ENCODE measurements around the gene PASK.
"Not testable (repeated sequence)": the region's sequence is repeated elsewhere in the genome, so short reads cannot be mapped to it uniquely, and the experiment has no call there.

Gene PASK

GRCh38 chr2:241148891-241149674, at the start of gene PASK:
Gene PASK (minus strand): TSS chr2:241149472. CDS start chr2:241143032, 6,440 bp downstream.
- in situ Hi-C loops (cut with MboI; ENCODE audit: low sequenced_read_pairs): no loop called here

GRCh38 chr2:241198381-241199279, 49.4 kb upstream of the PASK start:
- in situ Hi-C loops (cut with MboI; ENCODE audit: low sequenced_read_pairs): no loop called here

- in situ Hi-C loops (cut with MboI; ENCODE audit: low sequenced_read_pairs): no loop called here
Observed at GRCh38 chr2:241197947-241198346, 48.7 kb upstream of the PASK start.

- in situ Hi-C loops (cut with MboI; ENCODE audit: low sequenced_read_pairs): not testable (repeated sequence)
Observed at GRCh38 chr2:241197246-241197645, 48.0 kb upstream of the PASK start.

DNA sequence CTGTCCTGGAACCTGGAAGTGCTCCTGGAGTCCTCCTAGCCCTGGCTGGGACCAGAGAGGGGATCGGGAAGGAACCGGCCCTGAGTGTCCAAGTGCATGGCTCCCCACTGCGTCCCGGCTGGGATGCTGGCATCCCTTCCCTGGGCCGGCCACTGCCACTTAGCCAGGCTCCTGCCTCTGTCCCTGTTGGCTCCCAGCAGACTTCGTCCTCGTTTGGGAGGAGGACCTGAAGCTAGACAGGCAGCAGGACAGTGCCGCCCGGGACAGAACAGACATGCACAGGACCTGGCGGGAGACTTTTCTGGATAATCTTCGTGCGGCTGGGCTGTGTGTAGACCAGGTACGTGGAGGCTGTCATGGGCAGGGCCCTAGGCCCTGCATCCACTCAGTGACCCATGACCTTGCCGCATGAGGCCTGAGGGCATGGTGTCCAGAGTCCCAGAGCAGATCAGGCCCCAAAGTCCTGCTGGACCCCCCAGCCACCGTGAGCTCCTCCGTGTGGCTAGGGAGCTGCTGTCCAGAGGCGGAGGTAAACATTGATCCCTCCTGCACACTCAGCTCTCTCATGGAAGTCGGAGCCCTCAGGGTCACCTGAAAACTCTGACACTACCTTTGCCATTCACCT, 46.3 kb upstream of the PASK start:
- in situ Hi-C loops (cut with MboI; ENCODE audit: low sequenced_read_pairs): no loop called here

DNA sequence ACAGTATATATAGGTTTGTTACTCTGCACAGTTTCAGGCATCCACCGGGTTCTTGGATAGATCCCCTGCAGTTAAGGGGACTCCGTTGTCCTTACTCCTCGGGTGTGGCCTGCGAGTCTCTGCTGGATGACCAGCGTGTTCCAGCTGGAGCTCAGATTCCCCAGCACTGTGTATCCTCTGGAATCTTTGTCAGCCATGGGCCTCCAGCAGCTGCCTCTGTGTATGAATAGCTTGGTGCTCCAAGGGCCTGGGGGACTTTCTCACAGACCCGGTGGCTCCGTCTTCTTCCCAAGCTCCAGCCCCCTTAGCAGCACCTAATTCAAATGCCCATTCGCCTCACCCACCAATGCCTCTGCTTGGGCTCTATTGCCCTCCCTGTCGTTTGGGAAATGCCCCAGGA, 45.5 kb upstream of the PASK start:
- in situ Hi-C loops (cut with MboI; ENCODE audit: low sequenced_read_pairs): no loop called here

GRCh38 chr2:241193271-241193670, 44.0 kb upstream of the PASK start:
- in situ Hi-C loops (cut with MboI; ENCODE audit: low sequenced_read_pairs): no loop called here

GRCh38 chr2:241191081-241191480, 41.8 kb upstream of the PASK start:
- in situ Hi-C loops (cut with MboI; ENCODE audit: low sequenced_read_pairs): no loop called here

GRCh38 chr2:241190291-241190981, 41.2 kb upstream of the PASK start:
- in situ Hi-C loops (cut with MboI; ENCODE audit: low sequenced_read_pairs): no loop called here

DNA sequence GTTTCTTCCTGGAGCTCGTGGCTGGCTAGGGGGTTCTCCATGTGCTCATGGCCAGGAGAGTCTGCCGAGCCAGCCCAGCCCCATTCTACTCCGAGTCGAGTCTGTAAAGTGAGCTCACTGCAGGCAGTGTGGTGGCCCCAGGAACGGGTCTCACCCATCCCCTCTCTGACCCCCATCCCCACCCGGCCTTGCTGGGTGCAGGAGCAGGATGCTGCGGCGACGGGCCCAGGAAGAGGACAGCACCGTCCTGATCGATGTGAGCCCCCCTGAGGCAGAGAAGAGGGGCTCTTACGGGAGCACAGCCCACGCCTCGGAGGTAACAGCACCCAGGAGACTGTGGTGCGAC, 40.6 kb upstream of the PASK start:
- in situ Hi-C loops (cut with MboI; ENCODE audit: low sequenced_read_pairs): no loop called here

- in situ Hi-C loops (cut with MboI; ENCODE audit: low sequenced_read_pairs): no loop called here
Observed at GRCh38 chr2:241189093-241189855, 40.0 kb upstream of the PASK start.

DNA sequence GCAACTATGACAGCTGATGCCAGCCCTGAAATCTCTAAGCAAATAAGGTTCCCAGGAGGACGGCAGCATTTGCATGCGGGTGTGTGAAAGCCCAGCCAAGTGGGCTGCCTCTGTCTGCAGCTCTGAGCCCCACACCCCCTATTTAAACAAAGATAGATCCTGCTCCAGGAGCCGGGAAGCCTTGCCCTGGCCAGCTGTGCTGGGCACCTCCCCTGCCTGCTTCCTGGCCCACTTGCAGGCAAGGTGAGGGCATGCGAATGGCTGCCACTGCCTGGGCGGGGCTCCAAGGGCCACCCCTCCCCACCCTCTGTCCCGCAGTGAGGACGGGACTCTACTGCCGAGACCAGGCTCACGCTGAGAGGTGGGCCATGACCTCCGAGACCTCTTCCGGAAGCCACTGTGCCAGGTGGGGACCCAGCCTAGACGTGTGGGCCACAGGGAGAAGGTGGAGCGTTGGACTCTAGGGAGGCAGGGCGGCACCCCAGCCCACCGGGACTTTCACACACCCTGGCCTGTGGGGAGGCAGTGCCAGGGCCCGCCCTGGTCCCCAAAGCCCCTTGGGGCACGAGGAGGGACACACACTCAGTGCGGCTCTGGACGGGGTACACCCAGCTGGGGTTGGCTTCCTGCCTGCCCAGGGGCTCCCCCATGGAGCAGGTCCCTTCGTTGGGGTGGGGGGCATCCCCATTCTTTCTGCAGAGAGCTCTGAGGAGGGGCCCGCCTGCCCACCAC, 39.3 kb upstream of the PASK start, which contains the start of gene ANO7:
Gene ANO7 (plus strand): TSS at position 317 of the 732 bp plus-strand sequence. CDS start 1,387 bp downstream, outside the sequence.
- in situ Hi-C loops (cut with MboI; ENCODE audit: low sequenced_read_pairs): no loop called here

DNA sequence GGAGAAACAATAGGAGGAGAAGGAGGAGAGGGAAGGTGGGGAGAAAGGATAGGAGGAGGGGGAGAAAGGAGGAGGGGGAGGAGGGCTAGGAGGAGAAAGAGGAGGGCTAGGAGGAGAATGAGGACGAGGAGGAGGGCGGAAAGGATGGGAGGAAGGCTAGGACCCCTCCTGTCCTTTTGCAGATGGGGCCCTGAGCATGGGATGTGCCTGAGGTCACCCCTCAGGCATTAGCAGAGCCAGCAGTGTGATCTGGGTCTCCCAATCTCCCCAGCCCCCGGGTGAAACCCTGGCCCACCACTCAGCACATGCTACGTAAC, 38.6 kb upstream of the PASK start:
- in situ Hi-C loops (cut with MboI; ENCODE audit: low sequenced_read_pairs): no loop called here

DNA sequence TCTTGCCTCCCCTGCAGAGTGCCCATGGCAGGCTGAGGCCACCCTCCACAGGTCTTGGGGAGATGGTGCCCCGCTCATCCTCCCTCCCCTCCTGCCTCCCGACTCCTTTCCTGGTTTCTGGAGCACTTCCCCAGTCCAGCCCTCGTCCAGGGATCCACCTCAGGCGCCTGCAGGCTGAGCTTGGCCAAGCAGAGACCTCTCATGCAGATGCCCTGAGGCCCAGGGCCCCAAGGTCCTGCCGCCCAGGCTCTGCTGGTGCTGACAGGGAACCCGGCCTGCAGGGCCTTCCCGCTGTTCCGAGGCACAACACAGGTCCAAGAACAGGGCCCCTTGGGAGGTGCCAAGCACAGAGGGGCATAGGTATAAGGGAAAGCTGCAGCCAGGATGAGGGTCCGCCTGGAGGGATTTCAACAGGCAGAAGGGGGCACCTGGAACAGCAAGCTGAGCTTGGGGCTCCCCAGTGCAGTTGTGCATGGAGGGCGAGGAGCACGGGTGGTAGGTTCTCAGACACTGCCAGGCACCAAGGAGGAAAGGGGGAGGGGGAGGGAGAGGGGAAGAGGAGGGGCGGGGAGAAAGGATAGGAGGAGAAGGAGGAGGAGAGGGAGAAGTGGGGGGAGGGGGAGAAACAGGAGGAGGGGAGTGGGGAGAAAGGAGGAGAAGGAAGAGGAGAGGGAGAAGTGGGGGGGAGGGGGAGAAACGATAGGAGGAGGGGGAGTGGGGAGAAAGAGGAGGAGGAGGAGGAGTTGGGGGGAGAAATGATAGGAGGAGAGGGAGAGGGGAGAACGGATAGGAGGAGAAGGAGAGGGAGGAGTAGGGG, 38.0 kb upstream of the PASK start:
- in situ Hi-C loops (cut with MboI; ENCODE audit: low sequenced_read_pairs): no loop called here

- in situ Hi-C loops (cut with MboI; ENCODE audit: low sequenced_read_pairs): no loop called here
Observed at GRCh38 chr2:241185961-241186360, 36.7 kb upstream of the PASK start.

GRCh38 chr2:241184901-241185300, 35.6 kb upstream of the PASK start:
- in situ Hi-C loops (cut with MboI; ENCODE audit: low sequenced_read_pairs): no loop called here

- in situ Hi-C loops (cut with MboI; ENCODE audit: low sequenced_read_pairs): no loop called here
Observed at GRCh38 chr2:241183221-241183620, 33.9 kb upstream of the PASK start.

- in situ Hi-C loops (cut with MboI; ENCODE audit: low sequenced_read_pairs): no loop called here
Observed at GRCh38 chr2:241182531-241183133, 33.4 kb upstream of the PASK start.
